Stimulated activated CD4-positive, alpha-beta T cell treated with anti-CD3 and anti-CD28 coated beads, Interleukin-1b, Interleukin-23, amount 100 ng/mL, for 48 hours (primary cell): ENCODE results near the gene ZNF267.
"Not testable (repeated sequence)": the region's sequence is repeated elsewhere in the genome, so short reads cannot be mapped to it uniquely, and the experiment has no call there.

Source experiments
- DNase-seq: peaks from one replicate; pipeline ENCODE4 v3.0.0-alpha.2; 2020

The ZNF267 gene

DNA sequence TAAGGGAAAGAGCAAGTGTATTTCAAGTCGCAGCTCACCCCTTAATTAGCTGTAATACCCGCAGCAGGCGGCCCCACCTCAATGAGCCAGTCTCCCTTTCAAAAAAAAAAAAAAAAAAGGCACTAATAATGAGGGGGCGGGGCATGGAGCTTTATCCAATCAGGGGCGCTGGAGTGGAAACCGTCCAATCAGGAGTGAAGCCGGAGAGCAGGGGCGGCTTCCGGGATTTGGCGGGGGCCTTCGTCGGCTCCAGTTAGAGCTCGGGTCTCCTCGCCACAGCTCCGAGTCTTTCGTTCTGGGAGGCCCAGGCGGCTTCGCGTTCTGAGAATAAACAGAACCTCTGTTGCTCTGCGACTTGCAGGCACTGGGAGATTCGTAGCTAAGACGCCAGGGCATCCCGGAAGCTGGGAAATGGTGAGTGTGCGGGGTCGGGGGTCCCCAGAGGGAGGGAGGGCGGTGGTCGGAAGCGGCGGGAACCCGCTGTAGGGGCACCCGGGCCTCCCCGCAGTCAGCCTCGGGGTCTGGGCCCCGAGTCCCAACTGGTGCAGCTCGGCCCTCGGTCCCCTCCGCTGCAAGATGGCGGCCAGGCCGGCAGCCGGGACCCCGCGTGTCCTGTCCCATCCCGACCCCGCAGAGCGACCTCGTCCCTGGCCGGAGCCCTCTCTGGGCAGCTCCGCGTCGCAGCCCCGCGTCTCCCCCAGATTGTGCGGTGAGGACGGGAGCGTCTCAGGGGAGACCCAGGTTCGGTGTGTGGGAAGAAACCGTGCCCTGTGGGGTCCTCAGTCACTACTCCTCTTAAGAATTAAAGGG is at the start of gene ZNF267:
ZNF267 (plus strand) TSS at position 252 of the 810 bp plus-strand sequence; CDS start at position 412, 160 bp downstream.
- DNase-seq: peak; percentile 95

DNA sequence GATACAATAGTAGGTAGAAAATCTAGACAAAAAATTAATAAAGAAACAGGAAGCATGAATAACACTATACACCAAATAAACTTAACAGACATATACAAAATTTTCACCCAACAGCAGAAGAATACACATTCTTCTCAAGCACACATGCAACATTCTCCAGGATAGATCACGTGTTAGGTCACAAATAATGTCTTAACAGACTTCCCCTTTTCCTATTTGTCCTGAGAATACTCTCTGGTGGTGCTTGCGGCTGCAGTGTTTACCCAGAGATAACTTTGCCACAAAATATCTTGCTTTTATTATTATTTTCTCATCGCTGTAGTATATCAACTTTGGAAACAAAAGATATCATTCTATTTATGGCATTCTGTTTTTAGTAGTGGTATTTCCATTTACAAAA is 40.6 kb upstream of the ZNF267 start:
- DNase-seq: no peak

DNA sequence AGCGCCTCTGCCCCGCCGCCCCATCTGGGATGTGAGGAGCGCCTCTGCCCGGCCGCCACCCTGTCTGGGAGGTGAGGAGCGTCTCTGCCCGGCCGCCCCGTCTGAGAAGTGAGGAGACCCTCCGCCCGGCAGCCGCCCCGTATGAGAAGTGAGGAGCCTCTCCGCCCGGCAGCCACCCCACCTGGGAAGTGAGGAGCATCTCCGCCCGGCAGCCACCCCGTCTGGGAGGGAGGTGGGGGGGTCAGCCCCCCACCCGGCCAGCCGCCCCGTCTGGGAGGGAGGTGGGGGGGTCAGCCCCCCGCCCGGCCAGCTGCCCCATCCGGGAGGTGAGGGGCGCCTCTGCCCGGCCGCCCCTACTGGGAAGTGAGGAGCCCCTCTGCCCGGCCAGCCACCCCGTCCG is 37.2 kb upstream of the ZNF267 start:
- DNase-seq: not testable (repeated sequence)

DNA sequence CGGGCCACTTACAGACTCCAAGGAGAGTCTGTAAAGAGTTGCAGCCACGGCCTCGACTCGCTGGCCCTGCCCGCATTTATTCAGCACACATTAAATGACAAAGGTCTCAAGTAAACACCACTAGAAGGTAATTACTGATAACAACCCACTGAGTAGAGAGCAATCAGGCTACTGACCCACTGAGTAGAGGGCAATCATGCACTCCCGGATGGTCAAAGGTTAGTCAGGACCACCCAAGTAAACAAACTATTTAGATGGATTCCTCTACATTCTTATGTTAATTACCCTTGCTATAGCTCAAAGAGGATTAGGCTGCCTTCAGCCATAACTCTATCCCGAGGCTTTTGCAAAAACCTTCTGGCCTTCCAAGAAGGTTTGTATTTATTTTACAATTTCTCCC is 30.7 kb upstream of the ZNF267 start:
- DNase-seq: no peak

DNA sequence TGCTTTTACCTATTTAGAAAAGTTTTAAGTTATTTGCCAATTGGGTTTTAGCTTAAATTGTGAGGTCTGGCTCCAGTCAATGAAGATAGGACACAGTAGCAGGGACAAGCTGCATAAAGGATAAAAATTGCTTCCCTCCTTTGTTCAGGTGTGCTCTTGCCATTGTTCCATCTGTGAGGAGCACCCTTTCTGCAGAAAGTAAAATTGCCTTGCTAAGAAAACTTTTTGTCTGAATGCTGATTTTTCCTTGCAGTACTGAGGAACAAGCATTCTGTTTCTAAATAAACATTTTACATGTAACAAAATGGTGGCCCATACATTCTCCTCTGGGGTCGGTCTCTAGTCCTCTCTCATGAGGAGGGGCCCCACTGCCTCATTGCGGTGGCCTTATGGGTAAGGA is 25.0 kb upstream of the ZNF267 start:
- not testable (repeated sequence) for DNase-seq

DNA sequence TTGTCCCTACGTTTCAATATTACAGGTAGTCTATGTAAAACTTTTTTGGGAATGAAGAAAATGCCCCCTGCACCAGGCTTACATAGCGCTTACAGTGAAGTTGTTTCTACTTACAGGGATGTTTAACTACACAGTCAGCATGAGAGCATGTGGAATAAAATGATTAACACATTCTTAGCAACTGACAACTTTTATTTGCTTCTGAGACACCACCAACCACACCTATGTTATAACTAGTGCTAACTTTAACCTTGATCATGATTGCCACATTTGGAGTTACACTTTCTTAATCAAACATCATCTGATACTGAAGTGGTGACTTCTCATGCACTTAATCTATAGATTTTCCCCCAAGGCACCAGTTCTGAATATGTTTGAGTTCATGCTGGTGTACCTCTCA is 20.3 kb upstream of the ZNF267 start:
- no peak for DNase-seq

DNA sequence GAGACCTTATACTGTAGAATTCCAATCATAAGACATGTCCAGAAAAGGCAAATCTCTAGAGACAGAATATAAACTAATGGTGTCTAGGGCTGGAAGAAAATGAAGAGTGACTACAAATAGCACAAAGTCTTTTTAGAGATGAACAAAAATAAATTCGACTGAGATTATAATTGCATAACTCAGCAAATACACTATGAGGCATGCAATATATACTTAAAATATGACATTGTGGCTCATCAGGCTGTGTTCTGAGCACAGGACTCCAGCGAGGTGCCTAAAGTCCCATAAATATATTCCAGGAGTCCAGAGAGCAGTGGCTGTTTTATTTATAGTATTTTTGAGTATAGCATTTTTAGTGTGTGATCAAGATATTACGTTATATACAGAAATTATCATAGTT is 13.1 kb upstream of the ZNF267 start:
- DNase-seq: no peak

DNA sequence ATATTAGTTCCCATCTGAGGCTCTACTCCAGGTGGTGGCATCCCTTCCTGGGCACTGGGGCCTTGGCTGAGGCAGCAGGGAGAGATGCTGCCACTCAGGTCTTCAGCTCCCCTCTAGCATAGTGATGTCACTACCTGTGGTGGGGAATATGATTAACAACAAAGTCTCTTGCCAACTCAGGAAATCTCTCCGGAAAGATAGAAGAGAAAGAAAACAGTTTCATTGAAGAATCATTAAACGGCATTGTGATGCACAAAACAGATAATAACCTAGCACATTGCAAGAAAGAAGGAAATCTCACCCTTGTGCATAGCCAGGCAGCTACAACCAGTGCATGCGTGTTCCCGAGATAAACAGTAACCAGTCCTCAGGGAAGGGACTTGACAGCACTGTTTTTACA is 12.2 kb upstream of the ZNF267 start:
- DNase-seq: no peak

DNA sequence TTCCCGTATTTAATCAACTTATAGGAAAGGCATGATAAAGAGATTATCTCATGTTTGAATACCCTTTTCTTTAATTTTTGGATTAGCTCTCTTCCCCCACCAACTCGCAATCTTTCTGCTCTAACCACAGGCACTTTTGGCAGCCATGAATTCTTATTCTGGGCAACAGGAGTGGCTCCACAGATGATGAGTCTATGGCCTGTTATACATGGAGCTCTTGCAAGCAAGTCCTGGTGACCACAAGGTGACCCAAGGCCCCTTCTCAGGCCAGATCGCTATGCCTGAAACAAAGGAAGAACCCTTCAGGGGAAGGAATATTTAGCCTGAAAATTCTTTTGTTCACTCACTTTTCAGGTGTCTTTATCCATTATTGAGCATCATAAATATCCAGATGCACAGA is 10.8 kb upstream of the ZNF267 start:
- no peak for DNase-seq

DNA sequence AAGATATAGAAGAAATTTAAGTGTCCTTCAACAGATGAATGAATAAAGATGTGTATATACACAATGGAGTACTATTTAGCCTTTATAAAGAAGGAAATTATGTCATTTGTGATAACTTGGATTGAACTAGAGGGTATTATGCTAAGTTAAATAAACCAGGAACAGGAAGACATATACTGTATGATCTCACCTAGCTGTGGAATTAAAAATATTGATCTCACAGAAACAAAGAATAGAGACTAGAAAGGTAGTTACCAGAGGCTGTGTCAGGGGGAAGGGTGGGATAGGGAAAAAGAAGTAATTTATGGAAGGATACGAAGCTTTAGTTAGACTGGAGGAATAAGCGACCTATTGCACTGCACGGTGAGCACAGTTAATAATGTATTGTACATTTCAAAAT is 5.4 kb upstream of the ZNF267 start:
- no peak for DNase-seq

DNA sequence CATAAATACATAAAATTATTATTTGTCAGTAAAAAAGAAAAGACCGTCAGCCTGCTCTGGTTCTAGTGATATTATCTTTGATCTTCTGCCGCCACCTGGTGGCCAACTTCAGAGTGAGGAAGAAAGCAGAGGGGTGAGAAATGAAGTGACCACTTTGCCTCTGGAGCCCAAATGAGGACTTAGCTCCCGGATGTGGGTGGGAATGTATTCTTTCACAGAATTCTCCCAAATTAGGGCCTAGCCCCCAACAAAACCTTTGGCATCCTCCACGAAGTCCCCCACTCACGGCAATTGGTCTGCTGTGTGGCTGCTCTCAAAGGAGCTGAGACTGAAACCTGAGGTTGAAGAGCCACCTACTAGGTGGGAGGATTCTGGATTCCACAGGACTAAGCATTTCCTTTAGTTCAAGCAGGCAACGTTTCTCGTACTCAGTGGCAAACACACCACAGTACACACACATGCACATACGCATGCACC is 4.9 kb upstream of the ZNF267 start:
- DNase-seq: peak; percentile 80

DNA sequence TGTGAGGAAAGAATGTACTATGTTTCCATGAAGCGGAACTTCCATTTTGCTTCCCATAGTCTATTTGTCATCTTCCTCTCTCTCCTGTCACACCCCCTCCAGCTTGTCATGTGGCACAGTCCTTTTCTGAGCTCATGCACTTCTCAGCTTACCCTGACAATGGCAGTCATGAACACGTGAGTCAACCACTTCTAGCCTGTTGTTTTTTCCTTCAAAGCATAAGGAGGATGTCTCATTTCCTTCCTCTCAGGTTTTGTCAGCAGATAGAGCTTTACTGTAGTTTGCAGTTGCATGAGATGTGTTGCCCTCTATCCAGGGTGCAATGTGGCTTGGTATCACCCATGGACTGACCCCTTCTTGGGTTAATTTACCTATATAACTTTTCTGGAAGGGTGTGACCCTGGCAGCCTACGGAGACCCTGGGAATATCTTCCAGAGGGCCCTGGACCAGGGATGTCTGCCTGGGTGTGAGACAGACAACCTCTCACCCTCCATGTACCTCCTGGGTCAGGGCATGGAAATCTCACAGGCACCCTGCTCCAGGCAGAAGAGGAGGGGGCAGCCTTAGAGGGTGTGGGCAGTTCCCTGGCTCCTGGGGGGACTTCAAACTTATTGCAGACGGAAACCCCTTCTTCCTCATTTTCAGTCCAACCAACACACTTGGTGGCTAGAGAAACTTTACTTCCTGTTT is 4.0 kb upstream of the ZNF267 start:
- peak; percentile 83 for DNase-seq

DNA sequence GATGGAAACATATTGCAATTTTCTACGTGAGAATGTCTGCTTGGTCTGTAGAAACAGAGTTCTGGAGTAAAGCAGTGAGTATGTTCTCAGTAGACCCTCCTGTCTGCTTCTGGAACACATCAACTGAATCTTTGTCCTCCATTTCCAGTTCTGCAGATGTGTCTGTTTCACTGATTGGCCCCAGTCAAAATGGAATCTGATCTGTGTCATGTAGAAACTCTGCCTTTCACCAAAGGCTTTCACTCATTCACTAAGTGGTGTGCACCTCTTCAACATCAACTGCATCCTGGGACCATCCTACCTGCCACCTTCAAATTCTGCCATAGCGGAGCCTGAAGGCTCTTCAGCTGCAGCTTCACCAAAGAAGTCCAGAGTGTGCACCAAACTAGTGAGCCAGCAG is 2.8 kb upstream of the ZNF267 start:
- DNase-seq: no peak

DNA sequence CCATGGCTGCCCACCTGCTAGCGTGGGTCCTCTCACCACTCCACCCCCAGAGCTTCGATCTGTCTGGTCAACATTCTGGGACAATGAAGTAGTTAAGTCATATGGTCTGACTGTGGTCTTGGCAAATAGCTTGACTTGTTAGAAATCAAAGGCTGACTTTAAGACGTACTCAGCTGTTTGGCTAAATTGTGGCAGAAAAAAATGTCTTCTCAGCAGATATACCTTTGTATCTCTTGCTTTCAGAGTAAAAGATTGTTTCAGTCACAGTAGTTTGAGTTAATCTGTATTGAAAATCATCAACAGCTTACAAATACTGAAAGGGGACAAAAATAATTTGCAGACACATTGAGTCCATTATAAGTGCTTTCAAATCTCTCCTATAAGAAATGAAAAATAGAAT is 2.1 kb upstream of the ZNF267 start:
- DNase-seq: no peak

DNA sequence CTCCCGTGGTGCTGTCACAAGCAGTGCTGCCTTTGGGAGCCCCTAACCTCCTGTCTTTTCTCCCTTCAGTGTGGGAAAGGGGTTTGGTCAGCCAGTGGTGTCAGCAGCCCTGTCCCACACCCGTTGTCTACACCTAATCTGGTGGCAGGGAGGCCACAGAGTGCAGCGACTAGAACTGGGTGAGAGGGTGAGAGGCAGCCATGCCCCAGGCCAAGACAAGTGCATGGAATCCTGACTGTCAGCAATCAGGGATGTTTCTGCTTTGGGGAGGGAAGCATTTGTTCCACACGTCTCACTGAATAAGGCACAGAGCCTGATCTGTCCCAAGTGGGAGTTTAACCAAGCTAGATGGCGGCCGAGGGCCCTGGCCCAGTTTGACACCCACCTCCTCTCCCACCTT is 1.4 kb upstream of the ZNF267 start:
- no peak for DNase-seq

DNA sequence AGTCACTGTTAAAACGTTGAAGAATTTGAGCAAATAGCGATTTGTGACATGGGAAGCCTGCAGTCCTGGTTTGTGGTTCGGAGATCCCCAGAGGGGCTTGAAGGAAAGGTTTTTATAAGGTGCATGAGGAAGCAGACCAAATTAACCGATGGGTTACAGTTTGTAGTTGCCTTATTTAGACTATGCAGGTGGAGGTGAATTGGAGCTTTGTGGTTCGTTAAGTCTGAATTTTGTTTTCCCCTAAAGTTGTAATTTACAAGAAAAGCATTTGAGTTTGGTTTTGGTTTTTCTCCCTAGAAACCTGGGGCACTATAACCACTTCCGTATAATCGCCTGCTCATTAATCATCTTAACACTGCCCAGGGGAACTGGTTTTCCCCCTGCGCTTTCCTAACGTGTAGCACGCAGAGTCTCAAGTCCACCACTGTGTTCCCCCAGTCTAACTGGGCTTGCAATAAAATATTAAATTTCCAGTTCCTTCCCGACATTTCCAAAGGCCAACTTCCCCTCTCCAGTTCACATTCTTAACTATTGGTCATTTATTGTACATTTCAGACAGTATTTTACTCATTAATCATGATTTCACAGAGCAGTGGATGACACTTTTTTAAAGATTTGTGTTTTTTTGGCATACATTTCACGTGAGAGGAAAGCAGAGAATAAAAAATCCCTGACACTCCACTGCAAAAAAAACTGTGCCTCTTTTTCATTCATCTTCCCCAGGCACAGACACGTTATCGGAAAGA is 932 bp downstream of the ZNF267 start:
- no peak for DNase-seq

DNA sequence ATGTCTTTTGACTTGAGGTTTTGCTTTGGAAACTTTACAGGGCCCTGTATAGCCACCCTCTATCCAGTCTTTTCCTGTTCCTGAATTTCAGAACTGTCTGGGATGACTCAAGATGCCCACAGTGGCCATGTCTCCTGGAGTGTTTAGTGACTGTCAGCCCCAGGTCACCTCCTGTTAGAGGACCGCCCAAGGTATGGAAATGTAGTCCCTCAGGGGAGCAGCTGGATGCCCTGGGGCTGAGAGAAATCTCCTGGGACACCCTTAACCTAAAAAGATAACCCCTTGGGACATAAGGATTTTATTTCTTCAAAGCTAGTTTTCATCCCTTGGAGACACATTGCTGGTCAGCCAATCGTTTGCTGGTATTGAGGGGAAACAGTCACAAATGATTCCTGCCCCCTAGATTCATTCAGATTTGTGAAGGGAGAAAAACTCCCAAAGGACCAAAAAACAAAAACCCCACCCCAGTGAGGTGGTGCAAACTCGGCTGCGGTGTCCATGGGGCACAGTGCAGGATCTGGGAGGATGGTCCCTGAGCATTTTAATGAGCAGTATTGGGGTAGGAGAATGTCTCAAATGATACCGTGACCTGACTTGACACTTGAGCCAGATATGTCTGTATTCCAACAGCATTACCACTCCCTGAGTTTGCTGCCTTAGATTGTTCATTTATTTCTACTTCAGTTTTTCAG is 1.7 kb downstream of the ZNF267 start:
- DNase-seq: no peak

DNA sequence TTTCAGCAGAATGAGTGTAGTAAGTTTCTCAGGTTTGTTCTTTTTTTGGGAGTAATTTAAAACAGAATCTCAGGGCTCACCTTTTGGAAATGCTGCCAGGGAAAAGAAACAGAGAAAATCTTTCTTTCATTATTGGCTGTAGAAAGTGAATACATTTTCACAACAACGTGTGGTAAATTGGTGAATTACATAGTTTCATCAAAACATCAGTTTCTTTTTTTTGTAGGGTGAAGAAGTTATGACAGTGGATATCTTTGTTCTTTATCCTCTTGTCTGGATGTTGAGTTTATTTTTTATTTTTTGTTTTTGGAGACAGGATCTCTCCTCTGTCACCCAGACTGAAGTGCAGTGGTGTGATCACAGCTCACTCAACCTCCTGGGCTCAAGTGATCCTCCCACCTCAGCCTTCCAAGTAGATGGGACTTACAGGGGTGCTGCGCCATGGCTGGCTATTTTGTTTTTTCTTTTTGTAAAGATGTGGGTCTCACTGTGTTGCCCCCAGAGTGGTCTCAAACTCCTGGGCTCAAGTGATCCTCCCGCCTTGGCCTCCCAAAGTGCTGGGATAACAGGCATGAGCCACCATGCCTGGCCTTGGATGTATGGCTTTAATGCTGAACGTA is 2.4 kb downstream of the ZNF267 start:
- no peak for DNase-seq

DNA sequence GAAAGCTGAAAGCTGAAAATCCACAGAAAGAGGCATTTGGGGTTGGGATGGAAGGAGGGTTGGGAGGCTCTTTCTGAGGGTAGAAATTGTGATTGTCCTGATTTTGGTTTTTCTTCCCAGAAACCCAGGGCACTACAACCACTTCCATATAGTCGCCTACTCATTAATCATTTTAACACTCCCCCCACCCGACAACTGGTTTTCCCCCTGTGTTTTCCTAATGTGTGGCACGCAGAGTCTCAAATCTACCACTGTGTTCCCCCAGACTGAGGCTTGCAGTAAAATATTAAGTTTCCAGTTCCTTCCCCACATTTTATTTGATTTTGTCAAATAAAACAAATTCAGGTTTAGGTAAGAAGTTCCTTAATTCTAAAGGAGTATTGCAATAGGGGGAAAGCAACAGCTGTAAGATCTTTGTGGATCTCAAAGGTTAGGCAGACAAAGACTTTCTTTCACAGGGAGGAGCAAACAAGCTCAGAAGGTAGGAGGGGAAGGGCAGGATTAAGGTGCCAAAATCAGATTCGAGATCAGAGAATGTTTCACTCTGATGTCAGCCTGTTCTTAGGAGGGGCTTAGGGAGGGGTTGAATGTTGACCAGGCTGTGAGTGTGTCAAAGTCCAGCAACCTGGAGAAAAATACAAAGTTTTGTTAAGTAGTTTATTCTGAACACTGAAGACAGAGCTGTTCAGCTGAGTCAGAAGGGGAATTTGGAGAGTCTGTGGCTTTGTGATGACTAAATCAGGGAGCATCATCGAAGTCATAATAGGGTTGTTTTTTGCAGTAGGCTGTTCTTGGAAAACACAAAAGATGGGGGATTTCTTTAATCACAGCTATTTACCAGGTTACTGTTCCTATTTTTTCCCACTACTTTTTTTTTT is 3.6 kb downstream of the ZNF267 start:
- DNase-seq: peak; percentile 67

DNA sequence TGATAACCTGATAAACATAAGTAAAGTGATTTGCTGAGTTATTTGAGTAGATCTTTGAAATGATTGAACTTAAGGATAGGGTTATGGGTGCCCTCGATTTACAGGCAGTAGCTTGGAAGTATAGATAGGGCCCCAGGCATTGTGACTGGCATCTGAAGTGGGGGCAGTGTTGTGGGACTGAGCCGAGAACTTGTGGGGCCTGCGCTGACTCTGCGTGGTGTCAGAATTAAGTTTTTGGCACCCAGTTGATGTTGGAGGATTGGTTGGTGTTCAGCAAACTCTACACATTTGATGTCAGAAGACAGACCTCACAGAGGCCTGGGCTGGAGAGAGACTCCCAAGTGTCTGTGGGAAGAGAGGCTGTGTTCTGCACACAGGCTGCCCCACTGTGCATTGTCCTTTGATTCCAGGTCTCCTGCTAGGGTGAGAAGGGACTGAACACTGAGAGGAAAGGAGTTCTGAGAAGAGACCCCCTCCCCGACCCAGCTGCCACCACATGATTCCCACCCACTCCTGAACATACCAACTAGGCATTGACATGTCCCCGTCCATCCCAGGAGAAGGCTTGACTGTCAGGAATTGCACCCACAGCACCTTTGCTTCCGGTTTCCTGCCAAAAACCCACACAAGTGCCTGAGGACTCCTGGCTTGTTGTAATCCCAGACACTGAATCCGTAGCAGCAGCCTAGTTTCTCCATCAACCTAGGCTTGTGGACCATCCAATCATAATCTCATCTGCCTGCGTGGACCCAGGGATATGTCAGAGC is 4.5 kb downstream of the ZNF267 start:
- DNase-seq: peak; percentile 41

DNA sequence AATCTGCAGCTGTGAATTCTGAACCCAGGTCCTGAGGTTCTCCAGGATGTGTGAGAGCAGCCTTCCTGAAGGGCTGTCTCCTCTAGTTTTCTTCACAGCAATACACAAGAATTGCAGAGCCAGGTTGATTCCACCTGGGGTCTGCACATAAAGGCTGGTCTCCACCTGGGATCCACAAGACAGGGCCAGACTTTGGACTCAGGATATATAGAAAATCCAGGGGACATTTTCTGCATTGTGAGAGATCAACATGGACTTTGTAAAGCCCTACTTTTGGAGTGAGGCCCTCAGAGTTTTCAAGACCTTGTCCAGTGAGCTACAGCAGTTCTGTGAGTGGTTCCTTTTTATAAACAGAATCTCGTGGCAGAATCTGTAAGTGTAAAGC is 6.3 kb downstream of the ZNF267 start:
- no peak for DNase-seq
